OCI-LY3 (cell line): Measurements from ENCODE around the gene MINDY1.

Source experiments
- H2AFZ ChIP-seq: fragments of 200-600, 300-600 bp; shearing (Covaris generic); 2 replicates; pipeline ENCODE4 v1.6.0; 2014; ENCODE audit warnings: antibody characterized with exemption, low read depth, low read length
- H3K27ac ChIP-seq: fragments of 200-600, 300-600 bp; sonication (generic); 2 replicates; pipeline ENCODE4 v1.5.1; 2014; ENCODE audit warnings: mild to moderate bottlenecking, low read length, moderate library complexity, mixed read lengths
- H3K27me3 ChIP-seq: fragments of 200-600, 300-600 bp; sonication (generic); 2 replicates; pipeline ENCODE4 v1.6.1; 2014; ENCODE audit warnings: low read depth, low read length, mixed read lengths
- H3K36me3 ChIP-seq: fragments of 200-600, 300-600 bp; sonication (generic); replicated peaks from 2 replicates; pipeline ENCODE3; 2014; ENCODE audit warnings: low read depth, low read length, mixed read lengths
- H3K4me1 ChIP-seq: fragments of 300-600, 200-600 bp; sonication (generic); 2 replicates; pipeline ENCODE4 v1.6.1; 2014; ENCODE audit warnings: low read length, mixed read lengths
- H3K4me2 ChIP-seq: fragments of 200-600, 300-600 bp; sonication (generic); 2 replicates; pipeline ENCODE4 v1.6.1; 2014; ENCODE audit warnings: low read length, mixed read lengths
- H3K4me3 ChIP-seq: fragments of 300-600, 200-600 bp; sonication (generic); 2 replicates; pipeline ENCODE4 v1.5.1; 2014; ENCODE audit warnings: antibody characterized with exemption, mild to moderate bottlenecking, low read length, moderate library complexity
- H3K79me2 ChIP-seq: fragments of 300-600, 200-600 bp; shearing (Covaris generic); 2 replicates; pipeline ENCODE4 v1.6.1; 2014; ENCODE audit warnings: mild to moderate bottlenecking, low read length, mixed read lengths
- H3K9ac ChIP-seq: fragments of 300-600, 200-600 bp; shearing (Covaris generic); 2 replicates; pipeline ENCODE4 v1.6.0; 2014; ENCODE audit warnings: mild to moderate bottlenecking, low read length, moderate library complexity
- H3K9me3 ChIP-seq: fragments of 200-600, 300-600 bp; shearing (Covaris generic); 2 replicates; pipeline ENCODE4 v1.6.1; 2014; ENCODE audit warnings: low read length, mixed read lengths; ENCODE audit not compliant: insufficient read depth
- H4K20me1 ChIP-seq: fragments of 200-600, 300-600 bp; sonication (generic); 2 replicates; pipeline ENCODE4 v1.6.1; 2016; ENCODE audit warnings: low read length, mixed read lengths; ENCODE audit not compliant: insufficient read depth
- CTCF ChIP-seq: fragments of 200-600, 300-600 bp; sonication (generic); IDR thresholded peaks from 2 replicates; pipeline ENCODE4 v1.5.1; 2014; ENCODE audit warnings: antibody characterized with exemption, low read length, low read depth
- EZH2phosphoT487 ChIP-seq: fragments of 200-600 bp; shearing (Covaris generic); IDR thresholded peaks from 2 replicates; pipeline ENCODE4 v1.6.1; 2018; ENCODE audit warnings: antibody characterized with exemption, mixed run types, low read depth

Gene MINDY1

GRCh38 chr1:150964164-150964489 lies 42.6 kb downstream of the MINDY1 start:
- 0 out of 2 replicates have a peak, but pooled peaks cover 6% of the 10 kb centered on the region for H4K20me1 ChIP-seq
- no peak overlapping the region for H3K4me3 ChIP-seq
- H3K9ac ChIP-seq: no peak overlapping the region
- no peak for TF ChIP-seq CTCF
- no peak for TF ChIP-seq EZH2phosphoT487
- no peaks in the 10 kb centered on the region for H3K27me3 ChIP-seq
- H3K27ac ChIP-seq: no peak overlapping the region
- H3K36me3 ChIP-seq: peaks cover 87% of the 10 kb centered on the region
- no peaks in the 10 kb centered on the region for H3K4me1 ChIP-seq
- H3K9me3 ChIP-seq: no peaks in the 10 kb centered on the region
- peaks cover 11% of the 10 kb centered on the region for H3K79me2 ChIP-seq
- H3K4me2 ChIP-seq: no peak overlapping the region
- no peak overlapping the region for H2AFZ ChIP-seq

- H3K9me3 ChIP-seq: no peaks in the 10 kb centered on the region
- H3K4me1 ChIP-seq: no peaks in the 10 kb centered on the region
- no peak for TF ChIP-seq EZH2phosphoT487
- TF ChIP-seq CTCF: no peak
- no peak overlapping the region for H3K27ac ChIP-seq
- no peak overlapping the region for H3K9ac ChIP-seq
- H2AFZ ChIP-seq: no peak overlapping the region
- H3K4me3 ChIP-seq: no peak overlapping the region
- no peaks in the 10 kb centered on the region for H3K27me3 ChIP-seq
- no peak overlapping the region for H3K4me2 ChIP-seq
- H3K79me2 ChIP-seq: peaks cover 5% of the 10 kb centered on the region
- H4K20me1 ChIP-seq: no peaks in the 10 kb centered on the region
- H3K36me3 ChIP-seq: peaks cover 87% of the 10 kb centered on the region
Observed at GRCh38 chr1:150963321-150964163, 43.2 kb downstream of the MINDY1 start.

GRCh38 chr1:150961756-150962155 lies 44.9 kb downstream of the MINDY1 start:
- H3K36me3 ChIP-seq: peaks cover 75% of the 10 kb centered on the region
- H3K9ac ChIP-seq: no peak overlapping the region
- no peak overlapping the region for H2AFZ ChIP-seq
- TF ChIP-seq EZH2phosphoT487 (no peak), CTCF (no peak)
- H4K20me1 ChIP-seq: no peaks in the 10 kb centered on the region
- no peaks in the 10 kb centered on the region for H3K27me3 ChIP-seq
- H3K79me2 ChIP-seq: no peaks in the 10 kb centered on the region
- H3K4me2 ChIP-seq: no peak overlapping the region
- no peak overlapping the region for H3K27ac ChIP-seq
- H3K4me3 ChIP-seq: no peak overlapping the region
- H3K4me1 ChIP-seq: no peaks in the 10 kb centered on the region
- no peaks in the 10 kb centered on the region for H3K9me3 ChIP-seq

- Histone ChIP-seq H3K36me3 (peaks cover 69% of the 10 kb centered on the region), H3K9me3 (no peaks in the 10 kb centered on the region)
- no peak for TF ChIP-seq CTCF
- no peak for TF ChIP-seq EZH2phosphoT487
Observed at GRCh38 chr1:150960646-150961045, 46.1 kb downstream of the MINDY1 start.

More at GRCh38 chr1:150960646-150961045, 46.1 kb downstream of the MINDY1 start:
- H4K20me1 ChIP-seq: no peaks in the 10 kb centered on the region
- H3K4me1 ChIP-seq: no peaks in the 10 kb centered on the region
- H3K27me3 ChIP-seq: no peaks in the 10 kb centered on the region
- no peak overlapping the region for H3K27ac ChIP-seq
- no peak overlapping the region for H3K9ac ChIP-seq
- H3K4me2 ChIP-seq: no peak overlapping the region
- no peaks in the 10 kb centered on the region for H3K79me2 ChIP-seq
- H2AFZ ChIP-seq: no peak overlapping the region
- no peak overlapping the region for H3K4me3 ChIP-seq
